Measurements from ENCODE around the gene GRIP2. TPM values are rescaled to one million over a fixed set of nuclear protein-coding genes. Genes with fewer than 3 reads are reported as not detected.

Gene GRIP2
- total and polyA plus RNA-seq, 2 donors (not counting 3 experiments of a cell fraction or from before 2014, with no cell fraction given), result not detected

GRCh38 chr3:14531856-14532395, 8.2 kb downstream of the GRIP2 start:
- no peak overlapping the region for H3K4me2 ChIP-seq (ENCODE audit: insufficient read depth, low read length)
- no peaks in the 10 kb centered on the region for H3K9me1 ChIP-seq (replicated peaks; ENCODE audit: control insufficient read depth, extremely low read depth, insufficient read depth, low read length)
- TF ChIP-seq MAX (IDR thresholded peaks at IDR 0.05; ENCODE audit: insufficient read depth, insufficient read length), result no peak
- no peak for TF ChIP-seq JUN (IDR thresholded peaks at IDR 0.05; ENCODE audit: borderline replicate concordance, insufficient read depth, insufficient read length, low read depth)
- TF ChIP-seq POLR2AphosphoS5 (IDR thresholded peaks at IDR 0.05; ENCODE audit: insufficient read depth, low read depth, low read length), result no peak
- TF ChIP-seq MYC (IDR thresholded peaks at IDR 0.05; ENCODE audit: low read depth, low read length), result no peak
- TF ChIP-seq CTCF (IDR thresholded peaks at IDR 0.05; ENCODE audit: extremely low read depth in 1 of 2, insufficient read depth in 1 of 2, low read depth in 1 of 2, low read length in 2 of 2), result no peak
- no peaks in the 10 kb centered on the region for H3K9me3 ChIP-seq (replicated peaks; ENCODE audit: control insufficient read depth, insufficient read depth, low read length)
- no peak overlapping the region for H2AFZ ChIP-seq (ENCODE audit: low read depth, low read length)
- no peaks in the 10 kb centered on the region for H3K4me1 ChIP-seq (ENCODE audit: control insufficient read depth, extremely low read depth, insufficient read depth, low read length)
- DNase-seq (ENCODE audit: low read depth, low spot score), result no peak
- intact Hi-C loops (cut with micrococcal nuclease) (no loop called here), dilution Hi-C loops (cut with MboI; ENCODE audit: extremely low pct_ligation_motif_present, low sequenced_read_pairs) (no loop called here)
- no peaks in the 10 kb centered on the region for H4K20me1 ChIP-seq (replicated peaks; ENCODE audit: control insufficient read depth, extremely low read depth, insufficient read depth, low read length)
- H3K4me3 ChIP-seq (replicated peaks in 1 of 3; ENCODE audit: insufficient read depth in 1 of 3, low read depth in 1 of 3, low read length in 3 of 3), result no peak overlapping the region
- H3K9ac ChIP-seq (replicated peaks; ENCODE audit: extremely low read depth, insufficient read depth, low read length), result no peak overlapping the region
- ChIA-PET POLR2A (no interaction called here), CTCF (no interaction called here)
- FAIRE-seq, result no peak
- no TSS peak for BruUV-seq (replicated peaks)
- no peak overlapping the region for H3K27ac ChIP-seq (ENCODE audit: insufficient read depth, low read depth, low read length)
- no peaks in the 10 kb centered on the region for H3K79me2 ChIP-seq (ENCODE audit: control insufficient read depth, insufficient read depth, low read length)
- peaks cover 0 to 4% of the 10 kb centered on the region in 2 experiments for H3K27me3 ChIP-seq (ENCODE audit: control insufficient read depth in 2 of 2, insufficient read depth in 2 of 2, low read length in 2 of 2)
- H3K36me3 ChIP-seq (ENCODE audit: control insufficient read depth in 2 of 2, extremely low read depth in 1 of 2, insufficient read depth in 2 of 2, low read length in 2 of 2), result no peaks in the 10 kb centered on the region

- dilution Hi-C loops (cut with MboI; ENCODE audit: extremely low pct_ligation_motif_present, low sequenced_read_pairs) (no loop called here), intact Hi-C loops (cut with micrococcal nuclease) (no loop called here)
- DNase-seq (ENCODE audit: low read depth, low spot score) (no peak), FAIRE-seq (no peak)
- no peak overlapping the region for H3K4me2 ChIP-seq (ENCODE audit: insufficient read depth, low read length)
- no peak overlapping the region for H2AFZ ChIP-seq (ENCODE audit: low read depth, low read length)
- no peaks in the 10 kb centered on the region for H4K20me1 ChIP-seq (replicated peaks; ENCODE audit: control insufficient read depth, extremely low read depth, insufficient read depth, low read length)
- no peaks in the 10 kb centered on the region for H3K4me1 ChIP-seq (ENCODE audit: control insufficient read depth, extremely low read depth, insufficient read depth, low read length)
- ChIA-PET CTCF (interaction anchor here (0.7 kb wide), 1 partner anchor 8 kb away, joined by 3 read pairs; no protein-coding TSS in a partner anchor), POLR2A (no interaction called here)
- no peaks in the 10 kb centered on the region for H3K79me2 ChIP-seq (ENCODE audit: control insufficient read depth, insufficient read depth, low read length)
- H3K9me1 ChIP-seq (replicated peaks; ENCODE audit: control insufficient read depth, extremely low read depth, insufficient read depth, low read length), result no peaks in the 10 kb centered on the region
- no peak for TF ChIP-seq POLR2AphosphoS5 (IDR thresholded peaks at IDR 0.05; ENCODE audit: insufficient read depth, low read depth, low read length)
- TF ChIP-seq JUN (IDR thresholded peaks at IDR 0.05; ENCODE audit: borderline replicate concordance, insufficient read depth, insufficient read length, low read depth), result no peak
- no peak for TF ChIP-seq FOS (IDR thresholded peaks at IDR 0.05; ENCODE audit: borderline replicate concordance, insufficient read depth, low read length)
- TF ChIP-seq EZH2 (IDR thresholded peaks at IDR 0.05; ENCODE audit: borderline replicate concordance, low read depth, low read length, severe bottlenecking), result no peak
- no peak for TF ChIP-seq GATA2 (IDR thresholded peaks at IDR 0.05; ENCODE audit: insufficient read depth, insufficient read length, low read depth, low read length)
- TF ChIP-seq MYC (IDR thresholded peaks at IDR 0.05; ENCODE audit: low read depth, low read length), result no peak
- TF ChIP-seq MAX (IDR thresholded peaks at IDR 0.05; ENCODE audit: insufficient read depth, insufficient read length), result no peak
- TF ChIP-seq POLR2A (IDR thresholded peaks at IDR 0.05; ENCODE audit: low read depth, low read length), result no peak
- TF ChIP-seq CTCF (IDR thresholded peaks at IDR 0.05; ENCODE audit: extremely low read depth in 1 of 2, insufficient read depth in 1 of 2, low read depth in 1 of 2, low read length in 2 of 2), result no peak
- H3K27me3 ChIP-seq (ENCODE audit: control insufficient read depth in 2 of 2, insufficient read depth in 2 of 2, low read length in 2 of 2), result peaks cover 1 to 4% of the 10 kb centered on the region in 2 experiments
- no peak overlapping the region for H3K27ac ChIP-seq (ENCODE audit: insufficient read depth, low read depth, low read length)
- H3K36me3 ChIP-seq (ENCODE audit: control insufficient read depth in 2 of 2, extremely low read depth in 1 of 2, insufficient read depth in 2 of 2, low read length in 2 of 2), result no peaks in the 10 kb centered on the region
- H3K4me3 ChIP-seq (replicated peaks in 1 of 3; ENCODE audit: insufficient read depth in 1 of 3, low read depth in 1 of 3, low read length in 3 of 3), result no peak overlapping the region
- H3K9ac ChIP-seq (replicated peaks; ENCODE audit: extremely low read depth, insufficient read depth, low read length), result no peak overlapping the region
- no TSS peak for BruUV-seq (replicated peaks)
- H3K9me3 ChIP-seq (replicated peaks; ENCODE audit: control insufficient read depth, insufficient read depth, low read length), result no peaks in the 10 kb centered on the region
Measured at GRCh38 chr3:14528081-14528480, 12.1 kb downstream of the GRIP2 start.

All from endothelial cell of umbilical vein (primary cell).